Kidney (tissue), 14 donors: Measurements from ENCODE around the gene KRTAP3-3. TPM values are rescaled to one million over a fixed set of nuclear protein-coding genes. Genes with fewer than 3 reads are reported as not detected.
"Not testable (repeated sequence)": the region's sequence is repeated elsewhere in the genome, so short reads cannot be mapped to it uniquely, and the experiment has no call there.

ENCODE experiments used
- DNase-seq, 5 donors: peaks; one replicate each; pipeline ENCODE4 v3.0.0-alpha.2; 2013 to 2020
- FAIRE-seq: peaks from 2 replicates; lab custom pipeline; 2012; peaks lifted over from hg19 to GRCh38; lab: Jason Lieb, UNC
- H3K27ac ChIP-seq, 2 donors: one replicate each; pipeline ENCODE4 v1.7.0; 2013; ENCODE audit warnings: low read depth in 2 of 2, low read length in 2 of 2, inconsistent platforms in 1 of 2
- H3K27me3 ChIP-seq: one replicate; pipeline ENCODE4 v1.7.1; 2013; ENCODE audit warnings: low read length, inconsistent platforms; ENCODE audit not compliant: control insufficient read depth, insufficient read depth
- H3K36me3 ChIP-seq, 3 donors: one replicate each; pipeline versions ENCODE4 v1.7.0 to v1.7.1; 2013; ENCODE audit warnings: low read length in 3 of 3, control low read depth in 1 of 3, inconsistent platforms in 1 of 3; ENCODE audit not compliant: insufficient read depth in 3 of 3, control insufficient read depth in 2 of 3
- H3K4me1 ChIP-seq, 3 donors: one replicate each; pipeline versions ENCODE4 v1.7.0 to v1.7.1; 2013; ENCODE audit warnings: low read length in 3 of 3, inconsistent platforms in 1 of 3, low read depth in 1 of 3; ENCODE audit not compliant: control insufficient read depth in 2 of 3, insufficient read depth in 2 of 3
- H3K4me3 ChIP-seq, 3 donors: one replicate each; pipeline versions ENCODE4 v1.7.0 to v1.8.1; 2013; ENCODE audit warnings: low read length in 3 of 3, control low read depth in 1 of 3, inconsistent platforms in 1 of 3
- H3K9ac ChIP-seq, 3 donors: one replicate each; pipeline versions ENCODE4 v1.7.0 to v1.7.1; 2013; ENCODE audit warnings: low read length in 3 of 3, control low read depth in 1 of 3, inconsistent platforms in 1 of 3
- H3K9me3 ChIP-seq, 3 donors: one replicate each; pipeline versions ENCODE4 v1.7.0 to v1.7.1; 2013; ENCODE audit warnings: low read length in 3 of 3, control low read depth in 1 of 3, inconsistent platforms in 1 of 3; ENCODE audit not compliant: control insufficient read depth in 2 of 3, insufficient read depth in 1 of 3
- CTCF ChIP-seq: IDR thresholded peaks from 3 replicates; pipeline ENCODE4 v1.5.1; 2012; ENCODE audit warnings: mild to moderate bottlenecking, moderate library complexity, borderline replicate concordance; ENCODE audit not compliant: insufficient read depth; ENCODE audit errors: extremely low read depth
- intact Hi-C: fragments of 100-400 bp; cut with DNase I; formaldehyde crosslinking; loops from one replicate; pipeline ENCODE4 v1.11.1; 2022
- polyA plus RNA-seq: library from polyadenylated mRNA; stranded (reverse); fragments of 350-450 nt; fragmentation: Illumina TruSeq; extraction: RNeasy Lipid Tissue Mini Kit (QIAGEN cat#74804); gene quantifications from one replicate; pipeline ENCODE4 v1.2.3, GENCODE V29; 2014; ENCODE audit warnings: low read depth, low replicate concordance; ENCODE audit not compliant: insufficient read depth
- total RNA-seq: library from RNA; stranded (reverse); fragmentation: NEBNext Ultra II Directional; extraction: Animal tissue kit (Norgen Biotek cat#: 25700); gene quantifications from one replicate; pipeline ENCODE4 v1.2.1, GENCODE V29; 2021
- donor health status: control.
- donor health status: control.
- donor health status: control.
- donor health status: control.
- donor health status: control.
- donor health status: DM: yes; HTN: yes; CAD: no.
- donor health status: Normal renal cell carcinoma (clear cell type).

Gene KRTAP3-3
- total and polyA plus RNA-seq, 2 donors from 2014 or later: not detected

GRCh38 chr17:41002814-41003213 is 8.8 kb upstream of the KRTAP3-3 start:
- Histone ChIP-seq H3K27ac (no peak overlapping the region), H3K9me3 (no peaks in the 10 kb centered on the region), H3K4me1 (no peaks in the 10 kb centered on the region), H3K4me3 (no peak overlapping the region), H3K36me3 (no peaks in the 10 kb centered on the region), H3K27me3 (no peaks in the 10 kb centered on the region), H3K9ac (no peak overlapping the region)
- TF ChIP-seq CTCF: no peak
- FAIRE-seq (no peak), DNase-seq (no peak)
- intact Hi-C loops: no loop called here

GRCh38 chr17:41001795-41002194 is 7.8 kb upstream of the KRTAP3-3 start:
- no peak for TF ChIP-seq CTCF
- H3K27me3 ChIP-seq: no peaks in the 10 kb centered on the region
- intact Hi-C loops: no loop called here
- no peaks in the 10 kb centered on the region for H3K4me1 ChIP-seq
- FAIRE-seq (no peak), DNase-seq (no peak)
- no peak overlapping the region for H3K9ac ChIP-seq
- no peak overlapping the region for H3K4me3 ChIP-seq
- H3K36me3 ChIP-seq: no peaks in the 10 kb centered on the region
- no peak overlapping the region for H3K27ac ChIP-seq
- no peaks in the 10 kb centered on the region for H3K9me3 ChIP-seq

GRCh38 chr17:40999563-40999962 is 5.6 kb upstream of the KRTAP3-3 start, which contains the start of gene KRTAP3-2:
TSS of gene KRTAP3-2 (minus strand) at chr17:40999906. CDS start at chr17:40999853, 53 bp downstream.
- H3K27me3 ChIP-seq, DNase-seq, intact Hi-C loops, FAIRE-seq, H3K9ac ChIP-seq, H3K27ac ChIP-seq, H3K9me3 ChIP-seq, H3K36me3 ChIP-seq, H3K4me1 ChIP-seq, H3K4me3 ChIP-seq: not testable (repeated sequence)

- Histone ChIP-seq H3K4me3 (no peak overlapping the region), H3K27ac (no peak overlapping the region), H3K4me1 (no peaks in the 10 kb centered on the region), H3K36me3 (no peaks in the 10 kb centered on the region), H3K9ac (no peak overlapping the region), H3K9me3 (no peaks in the 10 kb centered on the region), H3K27me3 (no peaks in the 10 kb centered on the region)
- intact Hi-C loops: no loop called here
- FAIRE-seq (no peak), DNase-seq (no peak)
- no peak for TF ChIP-seq CTCF
Measured at GRCh38 chr17:40997361-40997760, 3.4 kb upstream of the KRTAP3-3 start.
